DND-41 (cell line): ENCODE data around the gene PARVA.
"Not testable (repeated sequence)": the region's sequence is repeated elsewhere in the genome, so short reads cannot be mapped to it uniquely, and the experiment has no call there.

Experiments used
- ATAC-seq: fragments of 200-7000 bp; cut with Tn5 transposase; 3 replicates; pipeline ENCODE4 v1.9.1; 2021; ENCODE audit warnings: low read depth; ENCODE audit not compliant: insufficient read depth
- DNase-seq: peaks from one replicate; pipeline ENCODE4 v3.0.0-alpha.2; 2020
- H2AFZ ChIP-seq: 2 replicates; pipeline ENCODE4 v1.6.0; 2012; ENCODE audit warnings: low read depth, low read length
- H3K27ac ChIP-seq: 2 replicates; pipeline ENCODE4 v1.5.1; 2012; ENCODE audit warnings: low read length, inconsistent platforms
- H3K27me3 ChIP-seq: fragments of 200-600 bp; sonication (generic); 2 replicates; pipeline ENCODE4 v1.6.0; 2012; ENCODE audit warnings: low read length, mild to moderate bottlenecking, inconsistent platforms; ENCODE audit not compliant: insufficient read depth, poor library complexity
- H3K36me3 ChIP-seq: 2 replicates; pipeline ENCODE4 v1.5.1; 2012; ENCODE audit warnings: low read length, inconsistent platforms; ENCODE audit not compliant: insufficient read depth
- H3K4me1 ChIP-seq: 2 replicates; pipeline ENCODE4 v1.5.1; 2012; ENCODE audit warnings: mild to moderate bottlenecking, low read length; ENCODE audit not compliant: insufficient read depth
- H3K4me2 ChIP-seq: 2 replicates; pipeline ENCODE4 v1.6.0; 2012; ENCODE audit warnings: mild to moderate bottlenecking, moderate library complexity, low read length, inconsistent platforms; ENCODE audit not compliant: insufficient read depth
- H3K4me3 ChIP-seq, 2 experiments: fragments of 200-600 bp in 1 of 2; shearing (Covaris generic) in 1 of 2; 2 replicates each; pipeline ENCODE4 v1.5.1; 2012 to 2016; ENCODE audit warnings: inconsistent platforms in 2 of 2, low read length in 2 of 2, mild to moderate bottlenecking in 2 of 2, low read depth in 1 of 2, moderate library complexity in 1 of 2
- H3K79me2 ChIP-seq: 2 replicates; pipeline ENCODE4 v1.6.0; 2012; ENCODE audit warnings: low read length, inconsistent platforms; ENCODE audit not compliant: insufficient read depth
- H3K9ac ChIP-seq: 2 replicates; pipeline ENCODE4 v1.6.0; 2012; ENCODE audit warnings: low read depth, mild to moderate bottlenecking, inconsistent platforms, low read length, moderate library complexity
- H3K9me3 ChIP-seq: 2 replicates; pipeline ENCODE4 v1.5.1; 2012; ENCODE audit warnings: low read length, moderate library complexity, mild to moderate bottlenecking, inconsistent platforms; ENCODE audit not compliant: insufficient read depth, severe bottlenecking
- H4K20me1 ChIP-seq: 2 replicates; pipeline ENCODE4 v1.6.0; 2012; ENCODE audit warnings: low read length; ENCODE audit not compliant: insufficient read depth
- CTCF ChIP-seq: IDR thresholded peaks from 2 replicates; pipeline ENCODE4 v1.5.1; 2012; ENCODE audit warnings: borderline replicate concordance, low read length, moderate library complexity, mild to moderate bottlenecking; ENCODE audit not compliant: poor library complexity, severe bottlenecking; ENCODE audit errors: extremely low read depth
- EZH2 ChIP-seq: IDR thresholded peaks from 3 replicates; pipeline ENCODE4 v1.6.1; 2012; ENCODE audit warnings: borderline replicate concordance, low read depth, mild to moderate bottlenecking, moderate library complexity, low read length, inconsistent platforms; ENCODE audit not compliant: severe bottlenecking

PARVA gene

GRCh38 chr11:12362857-12363256 lies 14.5 kb upstream of the PARVA start:
- Histone ChIP-seq H3K4me1 (no peaks in the 10 kb centered on the region), H3K27ac (no peak overlapping the region), H3K9ac (no peak overlapping the region), H3K27me3 (peaks cover 8% of the 10 kb centered on the region), H2AFZ (no peak overlapping the region), H3K79me2 (no peaks in the 10 kb centered on the region), H3K4me3 (no peak overlapping the region), H3K9me3 (no peaks in the 10 kb centered on the region), H4K20me1 (no peaks in the 10 kb centered on the region), H3K36me3 (no peaks in the 10 kb centered on the region), H3K4me2 (no peak overlapping the region)
- TF ChIP-seq EZH2: no peak
- TF ChIP-seq CTCF: no peak
- DNase-seq (no peak), ATAC-seq (no peak)

GRCh38 chr11:12363373-12363772 lies 14.0 kb upstream of the PARVA start:
- no peak for DNase-seq
- no peak for TF ChIP-seq CTCF
- no peak for TF ChIP-seq EZH2
- no peak overlapping the region for H3K27ac ChIP-seq
- H3K9me3 ChIP-seq: no peaks in the 10 kb centered on the region
- H3K4me1 ChIP-seq: no peaks in the 10 kb centered on the region
- H3K9ac ChIP-seq: no peak overlapping the region
- no peak overlapping the region for H3K4me3 ChIP-seq
- no peaks in the 10 kb centered on the region for H3K36me3 ChIP-seq
- H2AFZ ChIP-seq: no peak overlapping the region
- peaks cover 8% of the 10 kb centered on the region for H3K27me3 ChIP-seq
- no peaks in the 10 kb centered on the region for H4K20me1 ChIP-seq
- no peaks in the 10 kb centered on the region for H3K79me2 ChIP-seq
- ATAC-seq: no peak
- no peak overlapping the region for H3K4me2 ChIP-seq

- peak; percentile 6 for DNase-seq
- ATAC-seq, H3K4me1 ChIP-seq, H3K4me3 ChIP-seq, H3K4me2 ChIP-seq, H3K9me3 ChIP-seq, H3K27me3 ChIP-seq, H4K20me1 ChIP-seq, H3K79me2 ChIP-seq, H2AFZ ChIP-seq, H3K36me3 ChIP-seq, H3K9ac ChIP-seq, H3K27ac ChIP-seq: not testable (repeated sequence)
Measured at GRCh38 chr11:12365965-12366575, 11.3 kb upstream of the PARVA start.

- H3K27ac ChIP-seq, H3K9me3 ChIP-seq, H3K9ac ChIP-seq, H3K4me2 ChIP-seq, H3K79me2 ChIP-seq, H2AFZ ChIP-seq, H3K36me3 ChIP-seq, H3K27me3 ChIP-seq, DNase-seq, H3K4me1 ChIP-seq, H3K4me3 ChIP-seq, ATAC-seq, H4K20me1 ChIP-seq: not testable (repeated sequence)
Measured at GRCh38 chr11:12367057-12367456, 10.3 kb upstream of the PARVA start.
